ENCODE measurements around the gene MRPL54.
A peak's percentile ranks its signal among the peaks of the same experiment; 100 is the strongest.
"Not testable (repeated sequence)": the region's sequence is repeated elsewhere in the genome, so short reads cannot be mapped to it uniquely, and the experiment has no call there.

Gene MRPL54

DNA sequence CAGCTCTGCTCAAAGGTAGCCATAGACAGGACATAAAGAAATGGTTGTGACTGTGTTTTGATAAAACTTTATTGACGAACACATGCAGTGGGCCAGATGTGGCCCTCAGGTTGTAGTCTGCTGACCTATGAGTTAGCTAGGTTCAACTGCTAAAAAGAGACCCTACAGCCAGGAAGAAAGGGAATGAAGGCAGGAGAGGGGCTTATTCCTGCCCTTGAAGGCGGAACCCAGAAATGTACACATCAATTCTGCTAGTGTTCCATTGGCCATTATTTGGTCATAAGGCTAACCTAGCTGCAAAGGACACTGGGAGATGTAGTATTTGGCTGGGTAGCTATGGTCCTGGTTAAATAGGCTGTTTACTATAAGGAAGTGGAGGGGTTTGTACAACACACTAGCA, 19.0 kb upstream of the MRPL54 start:
- DNase-seq: no peak

GRCh38 chr19:3745363-3746045, 17.0 kb upstream of the MRPL54 start:
- no peak for DNase-seq

DNA sequence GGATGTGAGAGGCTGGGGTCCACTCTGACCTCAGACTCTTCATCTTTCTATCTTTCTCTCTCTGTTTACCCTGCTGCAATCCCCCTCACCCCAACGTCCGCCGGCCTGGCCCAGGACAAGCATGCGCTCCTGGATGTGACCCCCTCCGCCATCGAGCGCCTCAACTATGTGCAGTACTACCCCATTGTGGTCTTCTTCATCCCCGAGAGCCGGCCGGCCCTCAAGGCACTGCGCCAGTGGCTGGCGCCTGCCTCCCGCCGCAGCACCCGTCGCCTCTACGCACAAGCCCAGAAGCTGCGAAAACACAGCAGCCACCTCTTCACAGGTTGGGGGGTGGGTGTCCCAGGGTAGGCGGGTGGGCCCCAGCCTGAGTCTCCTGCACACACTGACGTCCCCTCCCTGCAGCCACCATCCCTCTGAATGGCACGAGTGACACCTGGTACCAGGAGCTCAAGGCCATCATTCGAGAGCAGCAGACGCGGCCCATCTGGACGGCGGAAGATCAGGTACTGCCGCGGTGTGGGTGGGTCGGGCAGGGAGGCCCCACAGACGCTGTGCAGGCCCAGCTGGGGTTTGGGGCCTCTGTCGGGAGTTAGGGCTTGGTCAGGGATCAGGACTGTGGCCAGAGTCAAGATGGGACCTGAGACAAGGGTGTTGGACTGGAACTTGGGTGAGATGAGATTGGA, 16.0 kb upstream of the MRPL54 start:
- no peak for DNase-seq

GRCh38 chr19:3748965-3749364, 13.5 kb upstream of the MRPL54 start:
- no peak for DNase-seq

DNA sequence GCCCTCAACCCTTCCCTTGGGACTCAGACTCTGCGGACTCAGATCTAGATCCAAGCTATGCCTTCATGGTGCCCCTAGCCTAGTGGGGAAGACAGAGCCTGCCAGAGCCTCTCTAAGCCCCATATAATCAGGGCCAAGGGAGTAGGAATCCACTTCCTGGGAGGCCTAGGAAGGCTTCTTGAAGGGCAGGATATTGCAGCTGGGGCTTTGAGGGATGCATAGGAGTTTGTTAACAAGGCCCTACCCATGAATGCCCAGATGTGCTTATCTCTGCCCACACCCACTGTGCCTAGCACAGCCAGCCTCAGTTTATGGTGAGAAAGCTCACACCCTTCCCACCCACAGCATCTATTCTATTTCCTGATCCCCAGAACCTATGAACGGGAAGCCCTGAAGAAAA, 12.3 kb upstream of the MRPL54 start:
- DNase-seq: no peak

DNA sequence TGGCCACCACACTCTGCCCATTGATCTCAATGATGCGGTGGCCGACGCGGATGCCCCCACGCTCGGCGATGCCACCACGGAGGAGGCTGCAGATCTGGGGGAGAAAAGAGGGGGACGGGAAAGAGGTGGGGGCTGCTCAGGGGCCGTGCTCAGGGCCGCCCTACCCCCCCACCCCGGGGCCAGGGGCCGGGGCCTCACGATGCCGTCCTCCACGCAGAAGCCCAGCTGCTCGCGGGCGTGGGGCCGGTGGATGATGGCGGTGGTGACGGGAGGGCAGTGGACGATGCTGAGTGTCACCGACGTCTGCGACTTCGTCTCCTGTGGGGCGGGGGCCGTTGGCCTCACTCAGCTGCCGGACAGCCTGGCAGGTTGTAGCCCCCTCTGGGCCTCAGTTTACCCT, 11.2 kb upstream of the MRPL54 start:
- DNase-seq: no peak

DNA sequence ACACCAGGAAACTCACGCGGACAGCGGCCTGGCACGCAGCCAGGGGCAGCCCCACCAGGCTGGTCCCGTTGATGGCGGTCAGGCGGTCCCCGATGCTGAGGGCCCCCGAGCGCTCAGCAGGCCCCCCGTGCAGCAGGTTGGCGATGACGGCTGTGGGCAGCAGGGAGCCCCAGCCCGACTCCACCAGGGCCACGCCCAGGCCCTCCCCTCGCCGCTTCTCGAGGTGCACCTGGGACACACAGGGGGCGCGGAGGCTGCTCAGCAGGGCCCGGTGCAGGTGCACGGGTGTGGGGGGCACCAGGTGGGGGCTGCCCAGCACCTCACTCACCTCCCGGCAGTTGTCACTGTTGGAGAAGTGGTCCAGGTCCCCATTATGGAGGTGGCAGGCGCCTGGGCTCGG, 10.0 kb upstream of the MRPL54 start:
- DNase-seq: no peak

- no peak for DNase-seq
These were observed 8.7 kb upstream of the MRPL54 start for GRCh38 chr19:3753631-3754410.

DNA sequence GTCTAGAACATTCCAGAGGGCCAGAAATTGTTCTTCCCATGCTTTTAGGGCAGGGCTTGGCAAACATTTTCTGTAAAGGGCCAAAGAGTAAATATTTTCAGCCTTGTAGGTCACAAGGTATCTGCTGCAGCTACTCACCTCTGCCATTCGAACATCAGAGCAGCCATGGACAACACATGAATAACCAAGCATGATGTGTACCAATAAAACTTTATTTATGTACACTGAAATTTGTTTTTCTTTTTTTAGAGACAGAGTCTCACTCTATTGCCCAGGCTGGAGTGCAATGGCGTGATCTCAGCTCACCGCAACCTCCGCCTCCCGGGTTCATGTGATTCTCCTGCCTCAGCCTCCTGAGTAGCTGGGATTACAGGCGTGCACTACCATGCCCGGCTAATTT, 4.8 kb upstream of the MRPL54 start:
- not testable (repeated sequence) for DNase-seq

DNA sequence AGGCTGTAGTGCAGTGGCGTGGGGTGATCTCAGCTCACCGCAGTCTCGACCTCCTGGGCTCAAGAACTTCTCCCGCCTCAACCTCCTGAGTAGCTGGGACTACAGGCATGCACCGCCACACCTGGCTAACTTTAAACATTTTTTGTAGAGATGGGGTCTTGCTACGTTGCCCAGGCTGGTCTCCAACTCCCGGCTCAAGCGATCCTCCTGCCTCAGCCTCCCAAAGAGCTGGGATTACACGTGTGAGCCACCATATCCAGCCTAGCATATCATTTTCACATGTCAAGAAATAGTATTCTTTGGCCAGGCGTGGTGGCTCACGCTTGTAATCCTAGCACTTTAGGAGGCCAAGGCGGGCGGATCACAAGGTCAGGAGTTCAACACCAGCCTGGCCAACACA, 4.2 kb upstream of the MRPL54 start:
- not testable (repeated sequence) for DNase-seq

- DNase-seq: no peak
These were observed 2.8 kb upstream of the MRPL54 start for GRCh38 chr19:3759482-3760254.

DNA sequence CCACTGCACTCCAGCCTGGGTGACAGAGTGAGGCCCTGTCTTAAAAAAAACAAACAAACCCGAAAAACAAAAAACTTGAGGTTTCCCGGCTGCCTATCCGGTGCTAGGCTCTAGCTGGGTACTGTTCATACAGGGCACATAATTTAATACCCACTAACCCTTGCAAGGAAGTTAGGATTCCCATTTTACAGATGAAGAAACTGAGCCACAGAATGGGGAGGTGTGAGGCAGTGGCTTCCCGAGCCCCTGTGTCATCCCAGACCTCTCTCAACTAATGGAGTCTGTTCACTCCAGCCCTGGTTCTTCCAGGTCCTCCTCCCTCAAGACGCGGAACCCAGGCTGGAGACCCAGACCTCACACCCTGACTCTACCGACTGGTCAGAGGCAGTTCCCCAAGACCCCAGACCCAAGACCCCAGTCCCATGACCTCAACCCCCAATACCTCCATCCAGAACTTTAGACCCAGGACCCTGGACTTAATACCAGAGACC, 1.6 kb upstream of the MRPL54 start:
- no peak for DNase-seq

GRCh38 chr19:3761382-3762129, 926 bp upstream of the MRPL54 start, which contains the start of gene APBA3:
APBA3 (minus strand) TSS chr19:3761692; CDS start chr19:3760264, 1,428 bp downstream.
- peak; percentile 87 for DNase-seq

DNA sequence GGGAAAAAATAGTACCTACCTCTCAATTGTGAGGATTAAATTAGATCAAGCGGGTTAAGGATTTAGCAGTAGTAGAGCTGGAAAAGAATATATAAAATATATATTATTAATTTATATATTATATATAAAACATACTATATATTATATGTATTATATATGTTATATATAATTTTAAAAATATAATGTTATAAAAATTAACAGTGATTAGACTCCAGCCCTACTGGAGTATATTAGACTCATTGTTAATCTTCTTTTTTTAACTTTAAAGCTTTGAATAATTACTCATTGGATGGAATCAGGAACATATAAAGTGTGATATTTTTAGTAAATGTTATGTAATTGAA, 380 bp upstream of the MRPL54 start:
- DNase-seq: no peak

- no peak for DNase-seq
These were observed 2.6 kb downstream of the MRPL54 start for GRCh38 chr19:3765121-3765520.

- not testable (repeated sequence) for DNase-seq
These were observed 3.3 kb downstream of the MRPL54 start for GRCh38 chr19:3765757-3766156.

DNA sequence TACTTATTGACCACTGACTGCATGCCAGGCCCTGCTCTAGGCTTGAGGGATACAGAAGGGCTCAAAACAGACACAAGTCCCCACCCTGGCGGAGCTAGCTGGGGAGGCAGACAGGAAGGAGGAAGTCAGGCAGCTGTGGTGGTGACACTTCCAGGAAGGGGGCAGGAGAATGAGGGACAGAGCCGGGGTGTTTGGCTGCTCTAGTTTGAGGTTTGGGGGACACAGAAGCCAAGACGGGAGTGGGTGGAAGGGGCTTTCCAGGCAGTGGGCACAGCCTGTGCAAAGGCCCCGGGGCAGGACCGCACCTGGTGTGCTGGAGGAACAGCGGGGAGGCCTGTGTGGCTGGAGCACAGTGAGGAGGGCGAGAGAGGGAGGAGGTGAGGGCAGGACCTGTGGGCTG, 4.0 kb downstream of the MRPL54 start:
- no peak for DNase-seq

DNA sequence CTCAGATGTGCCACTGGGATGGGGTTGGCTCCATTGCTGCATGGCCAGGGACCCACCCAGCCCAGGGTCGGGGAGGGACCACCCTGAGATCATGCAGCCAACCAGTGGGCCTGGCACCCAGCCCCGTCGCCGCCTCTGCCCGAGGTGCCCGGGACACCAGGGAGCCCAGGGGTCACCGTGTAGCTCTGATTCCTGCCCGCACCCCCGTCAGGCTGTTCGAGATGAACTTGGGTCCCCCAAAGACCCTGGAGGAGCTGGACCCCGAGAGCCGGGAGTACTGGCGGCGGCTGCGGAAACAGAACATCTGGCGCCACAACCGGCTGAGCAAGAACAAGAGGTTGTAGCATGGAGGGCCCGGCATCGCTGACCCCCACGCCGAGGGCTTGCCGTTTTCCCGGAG, 4.6 kb downstream of the MRPL54 start:
- no peak for DNase-seq

DNA sequence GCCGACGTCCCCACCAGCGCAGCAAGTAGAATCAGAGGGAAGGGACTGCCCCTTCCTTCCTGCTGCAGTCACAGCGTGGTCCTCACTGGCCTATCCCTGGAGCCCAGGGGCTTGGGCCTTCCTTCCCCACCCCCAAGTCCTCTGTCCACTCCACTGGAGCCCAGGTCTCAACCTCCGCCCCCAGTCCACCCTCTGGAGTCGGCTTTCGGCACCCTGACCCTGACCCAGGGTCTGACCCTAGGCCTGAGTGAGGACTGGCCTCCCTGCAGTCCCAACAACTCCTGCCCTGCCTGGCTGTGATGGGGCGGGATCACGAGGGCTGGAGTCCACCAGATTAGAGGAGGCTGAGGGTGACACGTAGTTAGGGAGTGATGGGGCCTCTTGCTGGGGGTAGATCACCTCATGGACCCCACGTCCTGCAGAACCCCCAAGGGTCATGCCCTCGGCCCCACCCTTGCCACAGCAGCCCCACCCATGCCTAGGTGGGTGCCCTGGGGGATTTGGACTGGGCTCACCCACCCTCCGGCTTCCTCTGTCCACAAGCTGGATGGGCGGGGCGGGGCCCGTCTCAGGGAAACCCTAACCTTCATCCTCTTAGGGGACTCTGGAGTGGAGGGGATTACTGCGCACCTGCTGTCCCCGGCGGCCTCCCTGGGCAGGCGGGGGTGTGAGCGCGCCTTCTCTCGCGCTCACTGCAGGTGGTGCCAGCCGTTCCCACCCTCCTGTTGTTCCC, 5.7 kb downstream of the MRPL54 start:
- DNase-seq: no peak

- DNase-seq: no peak
These were observed 6.2 kb downstream of the MRPL54 start for GRCh38 chr19:3768748-3769099.

DNA sequence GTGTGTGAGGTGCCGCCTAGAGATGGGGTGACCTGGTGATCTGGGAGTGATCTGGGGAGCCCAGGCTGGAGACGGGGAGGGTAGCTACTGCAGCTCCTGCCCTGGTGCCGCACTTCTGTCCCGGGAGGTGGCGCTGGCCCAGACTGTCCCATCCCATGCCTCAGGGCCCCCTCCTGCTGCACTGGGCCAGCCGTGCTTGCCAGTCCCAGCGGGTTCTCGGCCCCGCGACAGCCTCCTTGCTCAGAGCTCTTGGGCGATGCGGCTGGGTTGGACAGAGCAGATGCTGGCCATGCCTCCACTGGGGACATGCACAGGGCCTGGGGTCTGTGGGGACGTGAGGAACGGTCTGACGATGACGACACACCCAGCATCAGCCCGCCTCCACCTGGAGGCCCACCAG, 7.0 kb downstream of the MRPL54 start:
- no peak for DNase-seq
